Ishikawa (cell line): ENCODE data around the gene TM9SF3.

Experiments
- CEBPB ChIP-seq: IDR thresholded peaks from 2 replicates; pipeline ENCODE4 v1.6.1; 2012
- EGR1 ChIP-seq: IDR thresholded peaks from 2 replicates; pipeline ENCODE4 v1.6.1; 2012
- EP300 ChIP-seq: IDR thresholded peaks from 2 replicates; pipeline ENCODE4 v1.6.1; 2012; ENCODE audit warnings: borderline replicate concordance
- TAF1 ChIP-seq: IDR thresholded peaks from 2 replicates; pipeline ENCODE4 v1.6.1; 2012; ENCODE audit warnings: low read depth, mild to moderate bottlenecking
- TEAD4 ChIP-seq: IDR thresholded peaks from 2 replicates; pipeline ENCODE4 v1.6.1; 2012
- TF ChIP-seq, protein P1 (sequence below): IDR thresholded peaks from 2 replicates; pipeline ENCODE4 v1.6.1; 2012; ENCODE audit warnings: low read depth, mild to moderate bottlenecking

DNA sequence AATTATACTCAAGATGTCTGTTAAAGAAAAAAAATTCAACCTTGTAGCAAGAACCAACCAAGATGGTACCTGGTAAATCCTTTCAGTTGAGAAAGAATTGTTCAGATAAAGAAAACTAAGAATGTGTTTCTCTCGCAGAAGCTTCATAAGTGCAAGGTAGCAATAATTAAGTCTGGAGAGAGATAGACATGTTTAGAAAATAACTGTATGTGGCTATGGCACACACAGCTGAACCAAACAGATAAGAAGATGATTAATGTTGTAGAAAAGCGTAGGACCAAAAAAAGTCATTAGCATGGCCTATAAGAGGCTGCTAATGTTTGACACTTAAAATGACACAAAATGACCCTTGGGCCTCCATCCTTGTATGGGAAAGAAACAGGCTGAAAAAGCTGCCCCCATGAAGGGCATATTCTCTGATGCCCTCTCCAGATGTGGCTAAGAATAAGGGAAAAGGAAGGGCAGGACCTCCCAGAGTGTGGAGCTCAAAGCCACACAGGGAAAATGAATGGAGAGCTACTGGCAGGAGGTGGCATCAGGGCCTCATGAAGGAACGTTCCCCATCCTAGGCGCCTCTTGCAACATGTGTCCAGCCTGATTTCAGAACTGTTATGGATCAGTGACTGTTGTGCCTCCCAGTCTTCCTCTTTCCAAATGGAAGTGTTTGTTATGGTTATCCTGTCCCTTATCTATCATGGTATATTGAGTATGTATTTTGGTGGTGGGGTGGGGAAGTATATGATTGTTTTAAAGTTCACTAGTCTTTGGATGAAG lies 103.8 kb downstream of the TM9SF3 start:
- TF ChIP-seq TEAD4 (no peak), EP300 (no peak), TAF1 (no peak), CEBPB (no peak), EGR1 (no peak)
- TF ChIP-seq, protein P1, sequence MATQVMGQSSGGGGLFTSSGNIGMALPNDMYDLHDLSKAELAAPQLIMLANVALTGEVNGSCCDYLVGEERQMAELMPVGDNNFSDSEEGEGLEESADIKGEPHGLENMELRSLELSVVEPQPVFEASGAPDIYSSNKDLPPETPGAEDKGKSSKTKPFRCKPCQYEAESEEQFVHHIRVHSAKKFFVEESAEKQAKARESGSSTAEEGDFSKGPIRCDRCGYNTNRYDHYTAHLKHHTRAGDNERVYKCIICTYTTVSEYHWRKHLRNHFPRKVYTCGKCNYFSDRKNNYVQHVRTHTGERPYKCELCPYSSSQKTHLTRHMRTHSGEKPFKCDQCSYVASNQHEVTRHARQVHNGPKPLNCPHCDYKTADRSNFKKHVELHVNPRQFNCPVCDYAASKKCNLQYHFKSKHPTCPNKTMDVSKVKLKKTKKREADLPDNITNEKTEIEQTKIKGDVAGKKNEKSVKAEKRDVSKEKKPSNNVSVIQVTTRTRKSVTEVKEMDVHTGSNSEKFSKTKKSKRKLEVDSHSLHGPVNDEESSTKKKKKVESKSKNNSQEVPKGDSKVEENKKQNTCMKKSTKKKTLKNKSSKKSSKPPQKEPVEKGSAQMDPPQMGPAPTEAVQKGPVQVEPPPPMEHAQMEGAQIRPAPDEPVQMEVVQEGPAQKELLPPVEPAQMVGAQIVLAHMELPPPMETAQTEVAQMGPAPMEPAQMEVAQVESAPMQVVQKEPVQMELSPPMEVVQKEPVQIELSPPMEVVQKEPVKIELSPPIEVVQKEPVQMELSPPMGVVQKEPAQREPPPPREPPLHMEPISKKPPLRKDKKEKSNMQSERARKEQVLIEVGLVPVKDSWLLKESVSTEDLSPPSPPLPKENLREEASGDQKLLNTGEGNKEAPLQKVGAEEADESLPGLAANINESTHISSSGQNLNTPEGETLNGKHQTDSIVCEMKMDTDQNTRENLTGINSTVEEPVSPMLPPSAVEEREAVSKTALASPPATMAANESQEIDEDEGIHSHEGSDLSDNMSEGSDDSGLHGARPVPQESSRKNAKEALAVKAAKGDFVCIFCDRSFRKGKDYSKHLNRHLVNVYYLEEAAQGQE = no peak
